Activated naive CD8-positive, alpha-beta T cell treated with anti-CD3 and anti-CD28 coated beads, Interleukin-2, amount 10 ng/mL, durations not matched to agents 7 days and 5 days (primary cell): ENCODE measurements around the gene TCEAL1. TPM values are rescaled to one million over a fixed set of nuclear protein-coding genes. Genes with fewer than 3 reads are reported as not detected.
"Not testable (repeated sequence)": the region's sequence is repeated elsewhere in the genome, so short reads cannot be mapped to it uniquely, and the experiment has no call there.

Source experiments
- ATAC-seq: fragments of 150-1000 bp; cut with Tn5 transposase; one replicate; pipeline ENCODE4 v1.10.0; 2021; ENCODE audit warnings: low read depth, moderate library complexity
- POLR2A ChIA-PET: fragments of 350-600 bp; sonication (Branson Sonifier 250); formaldehyde crosslinking; loops from one replicate; lab custom pipeline; 2021; ENCODE audit warnings: antibody characterized with exemption; lab: Charles Lee
- DNase-seq: peaks from one replicate; pipeline ENCODE4 v3.0.0; 2021
- H3K27ac Mint-ChIP-seq: one replicate; pipeline ENCODE4 v1.8.0; 2022; ENCODE audit warnings: mild to moderate bottlenecking, mixed read lengths
- H3K27me3 Mint-ChIP-seq: one replicate; pipeline ENCODE4 v1.8.0; 2022; ENCODE audit warnings: mild to moderate bottlenecking, moderate library complexity, mixed read lengths
- H3K36me3 Mint-ChIP-seq: one replicate; pipeline ENCODE4 v1.8.0; 2021; ENCODE audit warnings: mild to moderate bottlenecking, mixed read lengths
- H3K4me1 Mint-ChIP-seq: one replicate; pipeline ENCODE4 v1.8.0; 2021; ENCODE audit warnings: mixed read lengths
- H3K4me3 Mint-ChIP-seq: one replicate; pipeline ENCODE4 v1.8.0; 2022; ENCODE audit warnings: mild to moderate bottlenecking, moderate library complexity, mixed read lengths
- H3K9me3 Mint-ChIP-seq: one replicate; pipeline ENCODE4 v1.8.0; 2021; ENCODE audit warnings: mixed read lengths
- total RNA-seq, 2 experiments: library from RNA; stranded (reverse); gene quantifications; one replicate each; pipeline ENCODE4 v1.2.3, GENCODE V29; 2021

The TCEAL1 gene
- 10 to 100 TPM; 10.1 TPM for total RNA-seq

GRCh38 chrX:103628386-103629317 is at the start of gene TCEAL1:
TSS of gene TCEAL1 (plus strand) at chrX:103628975. CDS start at chrX:103629917, 942 bp downstream.
- H3K27ac Mint-ChIP-seq = peak within 1 kb of the TSS; percentile 56
- POLR2A ChIA-PET = no interaction called here
- ATAC-seq = peak; percentile 73
- peaks cover 11% of the 10 kb centered on the region for H3K4me1 Mint-ChIP-seq
- H3K4me3 Mint-ChIP-seq = peak within 1 kb of the TSS; percentile 87
- H3K36me3 Mint-ChIP-seq = no peaks in the 10 kb centered on the region
- H3K9me3 Mint-ChIP-seq = no peaks in the 10 kb centered on the region
- no peaks in the 10 kb centered on the region for H3K27me3 Mint-ChIP-seq
- DNase-seq = peak; percentile 48

GRCh38 chrX:103584596-103584995 is 44.2 kb upstream of the TCEAL1 start:
- Mint-ChIP-seq H3K27me3 (peaks cover 6% of the 10 kb centered on the region), H3K4me1 (no peaks in the 10 kb centered on the region), H3K9me3 (no peaks in the 10 kb centered on the region), H3K27ac (no peak overlapping the region), H3K4me3 (peak overlapping the region; percentile 28), H3K36me3 (no peaks in the 10 kb centered on the region)
- ATAC-seq (no peak), DNase-seq (no peak)
- POLR2A ChIA-PET = no interaction called here

GRCh38 chrX:103585411-103586313 is 43.1 kb upstream of the TCEAL1 start, which contains the start of gene TCEAL4:
TSS of gene TCEAL4 (plus strand) at chrX:103585515. CDS start at chrX:103586676, 1,161 bp downstream.
- H3K4me1 Mint-ChIP-seq = no peaks in the 10 kb centered on the region
- ATAC-seq (peak; percentile 66), DNase-seq (peak; percentile 35)
- H3K27me3 Mint-ChIP-seq = peaks cover 4% of the 10 kb centered on the region
- H3K4me3 Mint-ChIP-seq = peak within 1 kb of the TSS; percentile 81
- POLR2A ChIA-PET = no interaction called here
- H3K27ac Mint-ChIP-seq = no peak within 1 kb of the TSS
- no peaks in the 10 kb centered on the region for H3K9me3 Mint-ChIP-seq
- no peaks in the 10 kb centered on the region for H3K36me3 Mint-ChIP-seq

GRCh38 chrX:103586314-103586646 is 42.5 kb upstream of the TCEAL1 start:
- Mint-ChIP-seq H3K9me3 (no peaks in the 10 kb centered on the region), H3K4me3 (peak overlapping the region; percentile 81), H3K27ac (no peak overlapping the region), H3K27me3 (peaks cover 4% of the 10 kb centered on the region), H3K36me3 (no peaks in the 10 kb centered on the region), H3K4me1 (no peaks in the 10 kb centered on the region)
- ATAC-seq (no peak), DNase-seq (no peak)
- POLR2A ChIA-PET = no interaction called here

GRCh38 chrX:103586659-103587058 is 42.1 kb upstream of the TCEAL1 start:
- no peak for DNase-seq
- ATAC-seq = no peak
- Mint-ChIP-seq H3K4me1 (no peaks in the 10 kb centered on the region), H3K36me3 (no peaks in the 10 kb centered on the region), H3K4me3 (no peak overlapping the region), H3K9me3 (no peaks in the 10 kb centered on the region), H3K27me3 (peaks cover 4% of the 10 kb centered on the region), H3K27ac (no peak overlapping the region)
- POLR2A ChIA-PET = no interaction called here

GRCh38 chrX:103592295-103592694 is 36.5 kb upstream of the TCEAL1 start:
- not testable (repeated sequence) for ATAC-seq, H3K4me1 Mint-ChIP-seq, H3K9me3 Mint-ChIP-seq

GRCh38 chrX:103595202-103595601 is 33.6 kb upstream of the TCEAL1 start:
- not testable (repeated sequence) for ATAC-seq, DNase-seq, H3K27ac Mint-ChIP-seq

More at GRCh38 chrX:103592295-103592694, 36.5 kb upstream of the TCEAL1 start:
- not testable (repeated sequence) for H3K36me3 Mint-ChIP-seq, H3K4me3 Mint-ChIP-seq, DNase-seq, H3K27ac Mint-ChIP-seq, H3K27me3 Mint-ChIP-seq
- POLR2A ChIA-PET = interaction anchor here (0.6 kb wide), 1 partner anchor 10 kb away, joined by 3 read pairs; no protein-coding TSS in a partner anchor

GRCh38 chrX:103607364-103608305 is 21.1 kb upstream of the TCEAL1 start, which contains the start of gene TCEAL3:
TSS of gene TCEAL3 (plus strand) at chrX:103607963. CDS start at chrX:103609065, 1,102 bp downstream.
- ATAC-seq = peak; percentile 78
- Mint-ChIP-seq H3K4me3 (peak within 1 kb of the TSS; percentile 74), H3K9me3 (no peaks in the 10 kb centered on the region), H3K4me1 (peaks cover 4% of the 10 kb centered on the region), H3K36me3 (no peaks in the 10 kb centered on the region), H3K27me3 (peaks cover 3% of the 10 kb centered on the region), H3K27ac (no peak within 1 kb of the TSS)
- POLR2A ChIA-PET = no interaction called here
- DNase-seq = peak; percentile 38

More at GRCh38 chrX:103595202-103595601, 33.6 kb upstream of the TCEAL1 start:
- H3K4me3 Mint-ChIP-seq, H3K9me3 Mint-ChIP-seq, H3K4me1 Mint-ChIP-seq, H3K27me3 Mint-ChIP-seq, POLR2A ChIA-PET, H3K36me3 Mint-ChIP-seq: not testable (repeated sequence)

GRCh38 chrX:103608306-103608963 is 20.3 kb upstream of the TCEAL1 start:
- H3K36me3 Mint-ChIP-seq = no peaks in the 10 kb centered on the region
- POLR2A ChIA-PET = no interaction called here
- H3K4me1 Mint-ChIP-seq = peaks cover 4% of the 10 kb centered on the region
- peak overlapping the region; percentile 74 for H3K4me3 Mint-ChIP-seq
- H3K9me3 Mint-ChIP-seq = no peaks in the 10 kb centered on the region
- H3K27ac Mint-ChIP-seq = no peak overlapping the region
- H3K27me3 Mint-ChIP-seq = peaks cover 3% of the 10 kb centered on the region
- ATAC-seq = no peak
- DNase-seq = peak; percentile 27

- ATAC-seq (no peak), DNase-seq (no peak)
- no peak overlapping the region for H3K4me3 Mint-ChIP-seq
- no peak overlapping the region for H3K27ac Mint-ChIP-seq
- H3K4me1 Mint-ChIP-seq = peaks cover 4% of the 10 kb centered on the region
- no peaks in the 10 kb centered on the region for H3K9me3 Mint-ChIP-seq
- H3K36me3 Mint-ChIP-seq = no peaks in the 10 kb centered on the region
- H3K27me3 Mint-ChIP-seq = peaks cover 3% of the 10 kb centered on the region
- POLR2A ChIA-PET = no interaction called here
These were observed 18.5 kb upstream of the TCEAL1 start for GRCh38 chrX:103610282-103610681.

GRCh38 chrX:103613362-103613890 is 15.3 kb upstream of the TCEAL1 start:
- POLR2A ChIA-PET = no interaction called here
- Mint-ChIP-seq H3K4me1 (no peaks in the 10 kb centered on the region), H3K27me3 (no peaks in the 10 kb centered on the region), H3K4me3 (no peak overlapping the region), H3K9me3 (no peaks in the 10 kb centered on the region), H3K27ac (no peak overlapping the region), H3K36me3 (no peaks in the 10 kb centered on the region)
- DNase-seq (no peak), ATAC-seq (no peak)

- ATAC-seq (no peak), DNase-seq (no peak)
- Mint-ChIP-seq H3K4me3 (no peak overlapping the region), H3K9me3 (no peaks in the 10 kb centered on the region), H3K36me3 (no peaks in the 10 kb centered on the region), H3K27me3 (no peaks in the 10 kb centered on the region), H3K27ac (no peak overlapping the region), H3K4me1 (no peaks in the 10 kb centered on the region)
- POLR2A ChIA-PET = no interaction called here
These were observed 13.8 kb upstream of the TCEAL1 start for GRCh38 chrX:103614999-103615398.
